ENCODE results near the gene MYO3B.

MYO3B gene

DNA sequence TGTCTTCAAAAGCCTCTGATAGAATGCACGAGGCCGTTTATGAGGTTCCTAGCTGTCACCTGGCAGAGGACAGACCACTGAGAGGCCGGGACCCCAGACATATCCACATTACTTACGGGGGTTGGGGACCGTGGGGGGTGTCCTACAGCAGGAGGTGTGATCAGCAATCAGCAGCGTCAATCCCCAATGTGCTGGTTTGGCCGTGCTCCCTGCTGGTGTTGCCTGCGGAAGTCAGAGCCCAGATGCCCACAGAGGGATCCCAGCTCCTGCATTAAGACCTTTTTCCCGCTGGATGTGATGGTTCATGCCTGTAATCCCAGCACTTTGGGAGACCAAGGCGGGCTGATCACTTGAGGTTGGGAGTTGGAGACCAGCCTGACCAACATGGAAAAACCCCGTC lies 516.4 kb downstream of the MYO3B start:
- Histone ChIP-seq H3K27me3 (ENCODE audit: control insufficient read depth in 1 of 2, insufficient read depth in 1 of 2, low read length in 2 of 2) (no peaks in the 10 kb centered on the region), H2AFZ (ENCODE audit: low read depth, low read length) (no peak overlapping the region), H2BK15ac (ENCODE audit: low read depth, poor library complexity, severe bottlenecking) (no peak overlapping the region), H3K36me3 (ENCODE audit: control insufficient read depth in 1 of 2, insufficient read depth in 2 of 2, low read depth in 1 of 2, low read length in 2 of 2) (no peaks in the 10 kb centered on the region), H3K9me3 (ENCODE audit: control insufficient read depth, low read length) (no peaks in the 10 kb centered on the region), H2BK5ac (ENCODE audit: low read depth, low read length, poor library complexity, severe bottlenecking) (no peak overlapping the region), H2AK5ac (ENCODE audit: low read length, severe bottlenecking) (no peak overlapping the region), H3K4ac (ENCODE audit: low read depth in 1 of 2, low read length in 2 of 2) (no peak overlapping the region), H2BK12ac (ENCODE audit: low read length in 2 of 2) (no peak overlapping the region), H3K23ac (ENCODE audit: low read length in 2 of 2) (no peak overlapping the region), H2BK120ac (ENCODE audit: low read depth, low read length) (no peak overlapping the region), H3K79me1 (replicated peaks; ENCODE audit: low read length, poor library complexity, severe bottlenecking) (no peaks in the 10 kb centered on the region), H4K8ac (ENCODE audit: low read length) (no peak overlapping the region), H3K18ac (ENCODE audit: low read depth in 1 of 2, low read length in 2 of 2) (no peak overlapping the region), H3K4me3 (ENCODE audit: insufficient read depth in 1 of 2, low read depth in 1 of 2, low read length in 2 of 2) (no peak overlapping the region), H3K14ac (ENCODE audit: low read length in 2 of 2) (no peak overlapping the region), H4K91ac (ENCODE audit: low read length) (no peak overlapping the region), H3K9ac (ENCODE audit: low read length) (no peak overlapping the region), H3K4me1 (ENCODE audit: control insufficient read depth, insufficient read depth, low read depth, low read length) (peaks cover 4% of the 10 kb centered on the region), H3K27ac (ENCODE audit: low read length, poor library complexity, severe bottlenecking) (no peak overlapping the region), H3K4me2 (ENCODE audit: low read length, poor library complexity, severe bottlenecking) (no peak overlapping the region)
- DNase-seq: no peak
- 67% methylated on average over 11 of the region's 11 CpGs for WGBS

DNA sequence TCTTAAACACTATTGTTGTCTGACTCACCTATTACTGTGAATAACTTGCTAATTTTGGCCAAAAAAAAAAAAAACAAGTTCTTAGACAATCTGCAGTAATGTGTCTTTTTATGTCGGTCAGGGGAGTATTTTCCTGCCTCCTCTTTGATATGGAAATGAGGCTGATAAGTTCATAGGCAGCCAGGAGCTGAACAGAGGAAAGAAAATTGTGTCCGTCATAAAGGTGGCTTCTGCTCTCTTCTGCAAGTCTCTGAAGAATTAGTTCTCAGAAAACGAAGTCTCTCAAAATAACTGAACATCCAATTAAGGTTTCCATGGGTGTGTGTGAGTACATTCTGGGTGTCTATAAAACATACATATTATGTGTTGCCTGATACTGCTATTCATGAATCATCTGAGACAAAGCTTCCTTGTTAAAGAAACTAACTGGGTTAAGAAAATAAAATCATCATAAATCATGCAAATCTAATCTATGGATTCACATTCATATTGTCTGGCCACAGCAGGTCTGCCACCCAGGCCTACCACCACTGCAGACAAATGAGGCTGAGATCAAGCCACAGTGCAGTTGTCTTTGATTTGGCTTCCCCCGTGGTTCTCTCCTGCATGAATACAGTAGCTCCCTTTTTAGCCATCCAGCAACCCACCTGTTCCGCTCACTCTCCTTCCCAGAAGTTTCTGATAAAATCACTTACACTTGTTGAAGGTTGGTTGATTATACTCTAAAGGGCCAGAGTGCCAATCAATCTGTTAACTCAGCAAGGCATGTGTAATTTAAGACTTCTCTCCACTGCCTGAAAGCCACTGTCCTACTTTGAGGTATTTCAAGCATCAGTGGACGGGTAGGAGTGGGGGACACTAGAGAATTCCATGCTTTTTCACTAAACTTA lies 517.8 kb downstream of the MYO3B start:
- H3K36me3 ChIP-seq (ENCODE audit: control insufficient read depth in 1 of 2, insufficient read depth in 2 of 2, low read depth in 1 of 2, low read length in 2 of 2): no peaks in the 10 kb centered on the region
- H2BK120ac ChIP-seq (ENCODE audit: low read depth, low read length): no peak overlapping the region
- no peak overlapping the region for H3K4me3 ChIP-seq (ENCODE audit: insufficient read depth in 1 of 2, low read depth in 1 of 2, low read length in 2 of 2)
- H4K91ac ChIP-seq (ENCODE audit: low read length): no peak overlapping the region
- H3K79me1 ChIP-seq (replicated peaks; ENCODE audit: low read length, poor library complexity, severe bottlenecking): no peaks in the 10 kb centered on the region
- H3K9ac ChIP-seq (ENCODE audit: low read length): no peak overlapping the region
- no peak overlapping the region for H2BK5ac ChIP-seq (ENCODE audit: low read depth, low read length, poor library complexity, severe bottlenecking)
- H2AK5ac ChIP-seq (ENCODE audit: low read length, severe bottlenecking): no peak overlapping the region
- no peak overlapping the region for H2BK12ac ChIP-seq (ENCODE audit: low read length in 2 of 2)
- H3K9me3 ChIP-seq (ENCODE audit: control insufficient read depth, low read length): no peaks in the 10 kb centered on the region
- no peak overlapping the region for H3K4ac ChIP-seq (ENCODE audit: low read depth in 1 of 2, low read length in 2 of 2)
- H3K4me1 ChIP-seq (ENCODE audit: control insufficient read depth, insufficient read depth, low read depth, low read length): peaks cover 4% of the 10 kb centered on the region
- no peak overlapping the region for H3K27ac ChIP-seq (ENCODE audit: low read length, poor library complexity, severe bottlenecking)
- H3K27me3 ChIP-seq (ENCODE audit: control insufficient read depth in 1 of 2, insufficient read depth in 1 of 2, low read length in 2 of 2): no peaks in the 10 kb centered on the region
- no peak overlapping the region for H3K23ac ChIP-seq (ENCODE audit: low read length in 2 of 2)
- H4K8ac ChIP-seq (ENCODE audit: low read length): no peak overlapping the region
- 58% methylated on average over 4 of the region's 6 CpGs for WGBS
- no peak overlapping the region for H3K18ac ChIP-seq (ENCODE audit: low read depth in 1 of 2, low read length in 2 of 2)
- no peak overlapping the region for H2BK15ac ChIP-seq (ENCODE audit: low read depth, poor library complexity, severe bottlenecking)
- DNase-seq: no peak
- no peak overlapping the region for H2AFZ ChIP-seq (ENCODE audit: low read depth, low read length)
- no peak overlapping the region for H3K14ac ChIP-seq (ENCODE audit: low read length in 2 of 2)
- no peak overlapping the region for H3K4me2 ChIP-seq (ENCODE audit: low read length, poor library complexity, severe bottlenecking)

DNA sequence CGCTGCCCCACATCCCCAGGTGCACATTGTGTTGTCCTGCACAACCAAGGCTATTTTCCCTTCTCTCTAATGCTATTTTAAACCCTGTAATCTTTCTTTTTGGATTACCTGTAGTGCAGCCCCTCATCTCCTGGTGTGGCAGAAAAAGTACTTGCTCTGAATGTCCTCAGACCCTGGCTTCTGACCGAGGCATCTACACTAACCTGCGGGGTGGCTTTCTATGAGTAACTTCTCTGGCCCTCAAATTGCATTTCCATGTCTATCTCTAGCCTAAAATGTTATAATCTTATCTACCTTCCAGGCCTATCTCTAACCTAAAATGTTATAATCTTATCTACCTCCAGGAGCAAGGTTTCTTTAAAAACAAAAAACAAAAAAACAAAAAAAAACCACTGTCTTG lies 519.0 kb downstream of the MYO3B start:
- Histone ChIP-seq H3K27me3 (ENCODE audit: control insufficient read depth in 1 of 2, insufficient read depth in 1 of 2, low read length in 2 of 2) (peaks cover 0 to 2% of the 10 kb centered on the region in 2 experiments), H3K79me1 (replicated peaks; ENCODE audit: low read length, poor library complexity, severe bottlenecking) (no peaks in the 10 kb centered on the region), H3K9me3 (ENCODE audit: control insufficient read depth, low read length) (no peaks in the 10 kb centered on the region), H2BK5ac (ENCODE audit: low read depth, low read length, poor library complexity, severe bottlenecking) (no peak overlapping the region), H3K23ac (ENCODE audit: low read length in 2 of 2) (no peak overlapping the region), H3K18ac (ENCODE audit: low read depth in 1 of 2, low read length in 2 of 2) (no peak overlapping the region), H3K4me3 (ENCODE audit: insufficient read depth in 1 of 2, low read depth in 1 of 2, low read length in 2 of 2) (no peak overlapping the region), H4K91ac (ENCODE audit: low read length) (no peak overlapping the region), H3K4ac (ENCODE audit: low read depth in 1 of 2, low read length in 2 of 2) (no peak overlapping the region), H2BK120ac (ENCODE audit: low read depth, low read length) (no peak overlapping the region), H2BK15ac (ENCODE audit: low read depth, poor library complexity, severe bottlenecking) (no peak overlapping the region), H2AK5ac (ENCODE audit: low read length, severe bottlenecking) (no peak overlapping the region), H4K8ac (ENCODE audit: low read length) (no peak overlapping the region), H2BK12ac (ENCODE audit: low read length in 2 of 2) (no peak overlapping the region), H3K9ac (ENCODE audit: low read length) (no peak overlapping the region), H3K27ac (ENCODE audit: low read length, poor library complexity, severe bottlenecking) (no peak overlapping the region), H3K36me3 (ENCODE audit: control insufficient read depth in 1 of 2, insufficient read depth in 2 of 2, low read depth in 1 of 2, low read length in 2 of 2) (no peaks in the 10 kb centered on the region), H3K14ac (ENCODE audit: low read length in 2 of 2) (no peak overlapping the region), H2AFZ (ENCODE audit: low read depth, low read length) (no peak overlapping the region), H3K4me2 (ENCODE audit: low read length, poor library complexity, severe bottlenecking) (no peak overlapping the region), H3K4me1 (ENCODE audit: control insufficient read depth, insufficient read depth, low read depth, low read length) (peaks cover 4% of the 10 kb centered on the region)
- WGBS: 61% methylated on average over 3 of the region's 3 CpGs
- no peak for DNase-seq

DNA sequence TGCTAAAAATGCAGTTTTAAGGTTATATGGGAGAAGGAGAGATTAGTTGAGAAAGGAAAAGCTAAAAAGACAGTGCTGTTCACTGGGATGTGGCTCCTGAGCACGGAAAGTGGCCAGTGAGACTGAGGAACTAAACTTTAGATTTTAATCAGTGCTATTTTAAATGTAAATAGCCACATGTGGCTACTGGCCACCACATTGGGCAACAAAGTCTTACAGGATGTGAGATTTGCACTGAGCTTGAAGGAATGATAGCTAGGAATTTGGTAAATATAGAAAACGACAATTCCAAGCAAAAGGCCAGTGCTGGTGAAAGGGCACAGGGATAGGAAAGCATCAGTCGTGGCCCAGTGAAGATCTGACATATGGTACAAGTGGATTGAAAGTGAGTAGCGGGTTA lies 523.1 kb downstream of the MYO3B start:
- Histone ChIP-seq H2AK5ac (ENCODE audit: low read length, severe bottlenecking) (no peak overlapping the region), H3K4me2 (ENCODE audit: low read length, poor library complexity, severe bottlenecking) (no peak overlapping the region), H2BK120ac (ENCODE audit: low read depth, low read length) (no peak overlapping the region), H2BK12ac (ENCODE audit: low read length in 2 of 2) (no peak overlapping the region), H2BK15ac (ENCODE audit: low read depth, poor library complexity, severe bottlenecking) (no peak overlapping the region), H3K36me3 (ENCODE audit: control insufficient read depth in 1 of 2, insufficient read depth in 2 of 2, low read depth in 1 of 2, low read length in 2 of 2) (no peaks in the 10 kb centered on the region), H4K8ac (ENCODE audit: low read length) (no peak overlapping the region), H3K14ac (ENCODE audit: low read length in 2 of 2) (no peak overlapping the region), H3K4ac (ENCODE audit: low read depth in 1 of 2, low read length in 2 of 2) (no peak overlapping the region), H3K23ac (ENCODE audit: low read length in 2 of 2) (no peak overlapping the region), H3K4me1 (ENCODE audit: control insufficient read depth, insufficient read depth, low read depth, low read length) (no peaks in the 10 kb centered on the region), H3K9ac (ENCODE audit: low read length) (no peak overlapping the region), H3K18ac (ENCODE audit: low read depth in 1 of 2, low read length in 2 of 2) (no peak overlapping the region), H2AFZ (ENCODE audit: low read depth, low read length) (no peak overlapping the region), H3K79me1 (replicated peaks; ENCODE audit: low read length, poor library complexity, severe bottlenecking) (no peaks in the 10 kb centered on the region), H3K4me3 (ENCODE audit: insufficient read depth in 1 of 2, low read depth in 1 of 2, low read length in 2 of 2) (no peak overlapping the region), H2BK5ac (ENCODE audit: low read depth, low read length, poor library complexity, severe bottlenecking) (no peak overlapping the region), H3K27ac (ENCODE audit: low read length, poor library complexity, severe bottlenecking) (no peak overlapping the region), H4K91ac (ENCODE audit: low read length) (no peak overlapping the region), H3K9me3 (ENCODE audit: control insufficient read depth, low read length) (peaks cover 7% of the 10 kb centered on the region), H3K27me3 (ENCODE audit: control insufficient read depth in 1 of 2, insufficient read depth in 1 of 2, low read length in 2 of 2) (peaks cover 5 to 8% of the 10 kb centered on the region in 2 experiments)
- WGBS: 73% methylated on average over 4 of the region's 4 CpGs
- DNase-seq: no peak
